DND-41 (cell line): ENCODE measurements around the gene SLC7A9.

Source experiments
- ATAC-seq: fragments of 200-7000 bp; cut with Tn5 transposase; 3 replicates; pipeline ENCODE4 v1.9.1; 2021; ENCODE audit warnings: low read depth; ENCODE audit not compliant: insufficient read depth
- DNase-seq: peaks from one replicate; pipeline ENCODE4 v3.0.0-alpha.2; 2020
- H2AFZ ChIP-seq: 2 replicates; pipeline ENCODE4 v1.6.0; 2012; ENCODE audit warnings: low read depth, low read length
- H3K27ac ChIP-seq: 2 replicates; pipeline ENCODE4 v1.5.1; 2012; ENCODE audit warnings: low read length, inconsistent platforms
- H3K27me3 ChIP-seq: fragments of 200-600 bp; sonication (generic); 2 replicates; pipeline ENCODE4 v1.6.0; 2012; ENCODE audit warnings: low read length, mild to moderate bottlenecking, inconsistent platforms; ENCODE audit not compliant: insufficient read depth, poor library complexity
- H3K36me3 ChIP-seq: 2 replicates; pipeline ENCODE4 v1.5.1; 2012; ENCODE audit warnings: low read length, inconsistent platforms; ENCODE audit not compliant: insufficient read depth
- H3K4me1 ChIP-seq: 2 replicates; pipeline ENCODE4 v1.5.1; 2012; ENCODE audit warnings: mild to moderate bottlenecking, low read length; ENCODE audit not compliant: insufficient read depth
- H3K4me2 ChIP-seq: 2 replicates; pipeline ENCODE4 v1.6.0; 2012; ENCODE audit warnings: mild to moderate bottlenecking, moderate library complexity, low read length, inconsistent platforms; ENCODE audit not compliant: insufficient read depth
- H3K4me3 ChIP-seq, 2 experiments: fragments of 200-600 bp in 1 of 2; shearing (Covaris generic) in 1 of 2; 2 replicates each; pipeline ENCODE4 v1.5.1; 2012 to 2016; ENCODE audit warnings: inconsistent platforms in 2 of 2, low read length in 2 of 2, mild to moderate bottlenecking in 2 of 2, low read depth in 1 of 2, moderate library complexity in 1 of 2
- H3K79me2 ChIP-seq: 2 replicates; pipeline ENCODE4 v1.6.0; 2012; ENCODE audit warnings: low read length, inconsistent platforms; ENCODE audit not compliant: insufficient read depth
- H3K9ac ChIP-seq: 2 replicates; pipeline ENCODE4 v1.6.0; 2012; ENCODE audit warnings: low read depth, mild to moderate bottlenecking, inconsistent platforms, low read length, moderate library complexity
- H3K9me3 ChIP-seq: 2 replicates; pipeline ENCODE4 v1.5.1; 2012; ENCODE audit warnings: low read length, moderate library complexity, mild to moderate bottlenecking, inconsistent platforms; ENCODE audit not compliant: insufficient read depth, severe bottlenecking
- H4K20me1 ChIP-seq: 2 replicates; pipeline ENCODE4 v1.6.0; 2012; ENCODE audit warnings: low read length; ENCODE audit not compliant: insufficient read depth
- EZH2 ChIP-seq: IDR thresholded peaks from 3 replicates; pipeline ENCODE4 v1.6.1; 2012; ENCODE audit warnings: borderline replicate concordance, low read depth, mild to moderate bottlenecking, moderate library complexity, low read length, inconsistent platforms; ENCODE audit not compliant: severe bottlenecking
- TF ChIP-seq, protein P1 (sequence below): IDR thresholded peaks from 2 replicates; pipeline ENCODE4 v1.5.1; 2012; ENCODE audit warnings: borderline replicate concordance, low read length, moderate library complexity, mild to moderate bottlenecking; ENCODE audit not compliant: poor library complexity, severe bottlenecking; ENCODE audit errors: extremely low read depth

SLC7A9 gene

GRCh38 chr19:32818536-32818935 is 51.0 kb downstream of the SLC7A9 start:
- DNase-seq = no peak
- H4K20me1 ChIP-seq = 0 out of 2 replicates have a peak, but pooled peaks cover 5% of the 10 kb centered on the region
- no peaks in the 10 kb centered on the region for H3K9me3 ChIP-seq
- no peaks in the 10 kb centered on the region for H3K4me1 ChIP-seq
- no peak overlapping the region for H3K9ac ChIP-seq
- no peaks in the 10 kb centered on the region for H3K79me2 ChIP-seq
- no peaks in the 10 kb centered on the region for H3K36me3 ChIP-seq
- TF ChIP-seq, protein P1, sequence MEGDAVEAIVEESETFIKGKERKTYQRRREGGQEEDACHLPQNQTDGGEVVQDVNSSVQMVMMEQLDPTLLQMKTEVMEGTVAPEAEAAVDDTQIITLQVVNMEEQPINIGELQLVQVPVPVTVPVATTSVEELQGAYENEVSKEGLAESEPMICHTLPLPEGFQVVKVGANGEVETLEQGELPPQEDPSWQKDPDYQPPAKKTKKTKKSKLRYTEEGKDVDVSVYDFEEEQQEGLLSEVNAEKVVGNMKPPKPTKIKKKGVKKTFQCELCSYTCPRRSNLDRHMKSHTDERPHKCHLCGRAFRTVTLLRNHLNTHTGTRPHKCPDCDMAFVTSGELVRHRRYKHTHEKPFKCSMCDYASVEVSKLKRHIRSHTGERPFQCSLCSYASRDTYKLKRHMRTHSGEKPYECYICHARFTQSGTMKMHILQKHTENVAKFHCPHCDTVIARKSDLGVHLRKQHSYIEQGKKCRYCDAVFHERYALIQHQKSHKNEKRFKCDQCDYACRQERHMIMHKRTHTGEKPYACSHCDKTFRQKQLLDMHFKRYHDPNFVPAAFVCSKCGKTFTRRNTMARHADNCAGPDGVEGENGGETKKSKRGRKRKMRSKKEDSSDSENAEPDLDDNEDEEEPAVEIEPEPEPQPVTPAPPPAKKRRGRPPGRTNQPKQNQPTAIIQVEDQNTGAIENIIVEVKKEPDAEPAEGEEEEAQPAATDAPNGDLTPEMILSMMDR = no peak
- TF ChIP-seq EZH2 = no peak
- no peak overlapping the region for H3K4me3 ChIP-seq
- no peak overlapping the region for H3K4me2 ChIP-seq
- H3K27me3 ChIP-seq = no peaks in the 10 kb centered on the region
- H3K27ac ChIP-seq = no peak overlapping the region
- ATAC-seq = no peak
- no peak overlapping the region for H2AFZ ChIP-seq

GRCh38 chr19:32817569-32818476 is 51.7 kb downstream of the SLC7A9 start:
- Histone ChIP-seq H3K4me1 (no peaks in the 10 kb centered on the region), H3K27me3 (no peaks in the 10 kb centered on the region), H3K9ac (no peak overlapping the region), H3K4me2 (no peak overlapping the region), H3K27ac (no peak overlapping the region), H3K79me2 (no peaks in the 10 kb centered on the region), H3K4me3 (no peak overlapping the region), H3K36me3 (no peaks in the 10 kb centered on the region), H4K20me1 (0 out of 2 replicates have a peak, but pooled peaks cover 5% of the 10 kb centered on the region), H3K9me3 (no peaks in the 10 kb centered on the region), H2AFZ (no peak overlapping the region)
- DNase-seq (no peak), ATAC-seq (no peak)
- TF ChIP-seq EZH2 = no peak
- TF ChIP-seq, protein P1 = no peak

- DNase-seq (no peak), ATAC-seq (no peak)
- no peaks in the 10 kb centered on the region for H3K9me3 ChIP-seq
- no peaks in the 10 kb centered on the region for H3K27me3 ChIP-seq
- H3K9ac ChIP-seq = no peak overlapping the region
- no peaks in the 10 kb centered on the region for H3K4me1 ChIP-seq
- no peak overlapping the region for H2AFZ ChIP-seq
- no peak overlapping the region for H3K4me3 ChIP-seq
- no peak overlapping the region for H3K27ac ChIP-seq
- H4K20me1 ChIP-seq = 0 out of 2 replicates have a peak, but pooled peaks cover 5% of the 10 kb centered on the region
- no peak overlapping the region for H3K4me2 ChIP-seq
- TF ChIP-seq EZH2 = no peak
- TF ChIP-seq, protein P1 = no peak
- no peaks in the 10 kb centered on the region for H3K79me2 ChIP-seq
- H3K36me3 ChIP-seq = no peaks in the 10 kb centered on the region
Observed at GRCh38 chr19:32816555-32817099, 52.9 kb downstream of the SLC7A9 start.
